OCI-LY1 (cell line): Measurements from ENCODE around the gene BTBD9.

Source experiments
- CTCF ChIP-seq: fragments of 200-600 bp; sonication (generic), shearing (Covaris generic); IDR thresholded peaks from 2 replicates; pipeline ENCODE4 v1.5.1; 2017; ENCODE audit warnings: mild to moderate bottlenecking, antibody characterized with exemption, low read length, moderate library complexity, mixed read lengths
- EZH2 ChIP-seq: fragments of 200-600 bp; sonication (generic), shearing (Covaris generic); IDR thresholded peaks from 2 replicates; pipeline ENCODE4 v1.8.0; 2017; ENCODE audit warnings: borderline replicate concordance, mixed run types, mild to moderate bottlenecking, antibody characterized with exemption, low read length, moderate library complexity, mixed read lengths

- TF ChIP-seq CTCF (no peak), EZH2 (no peak)
Measured at GRCh38 chr6:38393986-38394385, 245.7 kb downstream of the BTBD9 start.
